Activated T-cell treated with anti-CD3 and anti-CD28 coated beads, Interleukin-2, amount 50 U/mL, for 24 hours (primary cell): Measurements from ENCODE around the gene RALY.
A peak's percentile ranks its signal among the peaks of the same experiment; 100 is the strongest.

Experiments used
- DNase-seq: peaks from one replicate; pipeline ENCODE4 v3.0.0-alpha.2; 2020
- H3K27ac Mint-ChIP-seq: 2 replicates; pipeline ENCODE4 v1.8.0; 2020; ENCODE audit warnings: mild to moderate bottlenecking, mixed read lengths
- H3K27me3 Mint-ChIP-seq: 2 replicates; pipeline ENCODE4 v1.8.0; 2020; ENCODE audit warnings: mixed read lengths
- H3K36me3 Mint-ChIP-seq: 2 replicates; pipeline ENCODE4 v1.8.0; 2020; ENCODE audit warnings: low read depth, mixed read lengths
- H3K4me1 Mint-ChIP-seq: 2 replicates; pipeline ENCODE4 v1.8.0; 2020; ENCODE audit warnings: low read depth, mixed read lengths
- H3K4me3 Mint-ChIP-seq: 2 replicates; pipeline ENCODE4 v1.8.0; 2020; ENCODE audit warnings: mild to moderate bottlenecking, moderate library complexity, mixed read lengths
- H3K9me3 Mint-ChIP-seq: 2 replicates; pipeline ENCODE4 v1.8.0; 2020; ENCODE audit warnings: mixed read lengths

RALY gene

DNA sequence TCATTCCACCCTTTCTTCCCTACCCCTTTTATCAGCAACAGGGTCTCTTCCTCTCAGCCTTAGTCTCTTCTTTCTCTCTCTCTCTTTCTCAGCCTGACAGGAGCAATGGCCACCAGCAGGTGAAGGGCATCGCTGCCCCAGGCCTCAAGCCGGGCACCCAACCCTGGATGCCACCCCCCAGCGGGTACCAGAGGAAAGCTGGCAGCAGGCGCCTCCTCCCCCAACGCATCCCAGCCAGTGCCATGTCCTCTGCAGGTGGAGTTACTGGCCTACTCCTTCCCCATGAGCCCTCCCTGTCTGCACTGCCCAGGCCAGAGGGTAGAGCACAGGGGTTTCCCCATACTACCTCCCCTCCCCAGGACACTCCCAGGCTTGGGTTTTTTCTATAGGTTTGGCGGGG lies 86.1 kb downstream of the RALY start:
- H3K27ac Mint-ChIP-seq: peak overlapping the region; percentile 67
- H3K9me3 Mint-ChIP-seq: no peaks in the 10 kb centered on the region
- no peak for DNase-seq
- no peak overlapping the region for H3K4me3 Mint-ChIP-seq
- no peaks in the 10 kb centered on the region for H3K4me1 Mint-ChIP-seq
- H3K36me3 Mint-ChIP-seq: peaks cover 96% of the 10 kb centered on the region
- H3K27me3 Mint-ChIP-seq: no peaks in the 10 kb centered on the region

DNA sequence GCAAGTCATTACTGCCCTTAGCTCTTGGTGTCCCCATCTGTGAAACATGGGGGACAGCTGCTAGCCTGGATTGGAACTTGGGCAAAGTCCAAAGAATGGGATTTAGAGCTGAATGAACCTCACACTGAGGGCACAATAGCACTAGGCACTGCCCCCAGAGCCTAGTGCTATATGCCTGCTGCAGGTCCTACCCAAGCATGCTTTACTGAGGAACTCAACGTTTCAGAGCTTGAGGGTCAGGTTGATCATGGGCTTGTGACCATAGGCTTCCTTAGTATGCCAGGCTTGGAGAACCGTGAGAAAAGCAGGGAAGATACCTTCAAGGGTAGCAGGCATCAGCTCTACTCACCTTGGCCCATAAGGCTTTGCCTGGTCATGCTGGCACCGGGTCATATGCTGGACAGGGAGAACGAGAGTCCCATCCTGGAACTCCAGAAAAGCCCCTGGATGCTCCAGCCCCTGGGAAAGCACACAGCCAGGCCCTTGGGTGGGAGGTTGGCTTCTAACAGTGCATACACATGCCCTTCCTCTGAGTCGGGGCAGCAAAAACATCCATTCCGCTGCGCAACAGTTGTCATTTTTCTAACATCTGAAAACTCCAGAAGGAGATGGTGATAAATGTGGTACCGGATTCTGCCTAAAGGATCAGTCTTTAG lies 88.6 kb downstream of the RALY start:
- peaks cover 95% of the 10 kb centered on the region for H3K36me3 Mint-ChIP-seq

DNA sequence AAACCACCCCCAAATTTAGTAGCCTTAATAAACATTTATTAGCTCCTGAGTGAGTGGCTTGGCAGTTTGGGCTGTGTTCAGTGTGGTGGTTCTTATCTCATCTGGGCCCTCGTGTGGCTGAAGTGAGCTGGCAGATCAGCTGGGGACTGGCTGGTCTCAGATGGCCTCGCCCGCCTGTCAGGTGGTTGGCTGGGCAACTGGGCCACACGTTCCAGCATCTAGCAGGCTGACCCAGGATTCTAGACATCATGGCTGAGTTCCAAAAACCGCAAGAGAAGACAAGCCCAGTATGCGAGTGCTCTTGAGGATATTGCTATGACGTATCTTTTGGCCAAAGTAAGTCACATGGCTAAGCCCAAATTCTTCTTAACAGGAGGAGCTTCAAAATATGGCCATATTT lies 89.4 kb downstream of the RALY start:
- no peaks in the 10 kb centered on the region for H3K9me3 Mint-ChIP-seq
- peak overlapping the region; percentile 57 for H3K27ac Mint-ChIP-seq
- H3K4me1 Mint-ChIP-seq: peaks cover 4% of the 10 kb centered on the region
- no peak overlapping the region for H3K4me3 Mint-ChIP-seq
- peaks cover 95% of the 10 kb centered on the region for H3K36me3 Mint-ChIP-seq
- H3K27me3 Mint-ChIP-seq: no peaks in the 10 kb centered on the region
- DNase-seq: no peak

More for the DNA sequence above, 88.6 kb downstream of the RALY start:
- DNase-seq: no peak
- Mint-ChIP-seq H3K27me3 (no peaks in the 10 kb centered on the region), H3K4me1 (no peaks in the 10 kb centered on the region), H3K4me3 (no peak overlapping the region), H3K9me3 (no peaks in the 10 kb centered on the region), H3K27ac (peak overlapping the region; percentile 57)

DNA sequence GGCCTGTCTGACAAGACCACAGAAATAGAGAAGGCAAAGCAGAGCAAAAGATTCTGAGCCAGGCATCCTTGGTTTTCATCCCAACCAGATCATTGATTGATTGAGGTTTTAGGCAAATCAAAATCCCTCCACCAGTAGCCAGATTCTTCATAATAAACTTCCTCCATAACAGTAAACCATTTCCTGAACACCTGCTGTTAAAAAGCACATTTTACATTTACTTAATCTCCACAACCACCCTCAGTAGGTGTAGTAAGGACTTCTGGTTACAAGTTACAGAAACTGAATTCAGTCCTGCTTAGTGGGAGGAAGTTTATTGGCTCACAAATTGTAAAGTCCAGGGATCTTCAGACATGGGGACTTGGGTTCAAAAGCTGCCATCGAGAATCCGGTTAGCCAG lies 90.1 kb downstream of the RALY start:
- no peak for DNase-seq
- no peak overlapping the region for H3K4me3 Mint-ChIP-seq
- peaks cover 8% of the 10 kb centered on the region for H3K4me1 Mint-ChIP-seq
- H3K36me3 Mint-ChIP-seq: peaks cover 95% of the 10 kb centered on the region
- peak overlapping the region; percentile 42 for H3K27ac Mint-ChIP-seq
- no peaks in the 10 kb centered on the region for H3K27me3 Mint-ChIP-seq
- H3K9me3 Mint-ChIP-seq: no peaks in the 10 kb centered on the region

DNA sequence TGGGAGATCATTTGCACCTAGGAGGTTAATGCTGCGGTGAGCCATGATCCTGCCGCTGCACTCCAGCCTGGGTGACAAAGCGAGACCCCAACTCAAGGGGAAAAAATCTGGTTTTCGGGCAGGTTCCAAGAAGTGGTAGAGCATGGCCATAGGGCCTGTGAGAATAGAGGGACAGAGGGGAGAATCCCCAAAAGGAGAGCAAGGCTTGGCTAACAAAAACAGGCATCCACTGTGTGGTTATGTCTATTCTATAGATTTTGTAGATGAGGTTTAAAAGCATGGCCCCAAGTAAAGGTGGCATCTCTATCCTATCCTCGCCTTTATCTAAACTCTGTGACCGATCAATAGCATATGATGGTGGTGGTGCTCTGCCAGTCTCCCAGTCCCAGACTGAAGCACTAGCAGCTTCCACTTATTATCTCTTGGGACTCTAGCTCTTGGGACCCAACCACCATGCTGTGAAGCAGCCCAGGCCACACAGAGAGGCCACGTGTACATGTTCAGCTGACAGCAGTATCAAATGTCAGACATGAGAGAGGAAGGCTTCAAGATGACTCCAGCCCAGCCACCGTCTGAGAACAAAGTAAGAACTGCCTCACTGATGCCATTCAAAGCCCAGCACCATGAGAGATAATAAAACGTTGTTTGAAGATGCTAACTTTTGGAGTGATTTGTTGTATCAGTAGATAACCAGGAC lies 90.7 kb downstream of the RALY start:
- H3K4me1 Mint-ChIP-seq: peaks cover 10% of the 10 kb centered on the region
- peaks cover 95% of the 10 kb centered on the region for H3K36me3 Mint-ChIP-seq
- no peak overlapping the region for H3K4me3 Mint-ChIP-seq
- DNase-seq: no peak
- no peaks in the 10 kb centered on the region for H3K27me3 Mint-ChIP-seq
- peak overlapping the region; percentile 47 for H3K27ac Mint-ChIP-seq
- H3K9me3 Mint-ChIP-seq: no peaks in the 10 kb centered on the region

DNA sequence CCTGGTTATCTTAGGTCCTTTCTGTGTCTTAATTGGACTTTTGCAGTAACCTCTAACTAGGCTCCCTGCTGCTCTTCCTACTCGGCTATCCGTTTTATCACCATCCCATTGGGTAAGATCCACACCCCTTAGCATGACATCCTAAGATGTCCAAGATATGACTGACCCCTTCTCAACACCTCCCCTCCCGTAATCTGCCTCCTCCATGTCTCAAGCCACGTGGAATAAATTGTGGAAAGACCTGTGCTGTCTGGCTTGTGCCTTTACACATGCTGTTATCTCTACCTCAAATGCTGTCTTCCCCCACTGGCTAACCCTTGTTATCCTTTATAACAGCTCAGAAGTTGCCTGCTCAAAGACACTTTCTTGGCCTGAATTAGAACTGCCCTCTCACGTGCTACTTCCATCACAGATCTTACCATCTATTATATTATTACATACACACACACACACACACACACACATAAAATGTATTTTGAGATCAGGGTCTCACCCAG lies 91.9 kb downstream of the RALY start:
- H3K27me3 Mint-ChIP-seq: no peaks in the 10 kb centered on the region
- no peaks in the 10 kb centered on the region for H3K9me3 Mint-ChIP-seq
- H3K4me1 Mint-ChIP-seq: peaks cover 10% of the 10 kb centered on the region
- peak overlapping the region; percentile 22 for H3K27ac Mint-ChIP-seq
- H3K4me3 Mint-ChIP-seq: no peak overlapping the region
- peaks cover 97% of the 10 kb centered on the region for H3K36me3 Mint-ChIP-seq
- no peak for DNase-seq

DNA sequence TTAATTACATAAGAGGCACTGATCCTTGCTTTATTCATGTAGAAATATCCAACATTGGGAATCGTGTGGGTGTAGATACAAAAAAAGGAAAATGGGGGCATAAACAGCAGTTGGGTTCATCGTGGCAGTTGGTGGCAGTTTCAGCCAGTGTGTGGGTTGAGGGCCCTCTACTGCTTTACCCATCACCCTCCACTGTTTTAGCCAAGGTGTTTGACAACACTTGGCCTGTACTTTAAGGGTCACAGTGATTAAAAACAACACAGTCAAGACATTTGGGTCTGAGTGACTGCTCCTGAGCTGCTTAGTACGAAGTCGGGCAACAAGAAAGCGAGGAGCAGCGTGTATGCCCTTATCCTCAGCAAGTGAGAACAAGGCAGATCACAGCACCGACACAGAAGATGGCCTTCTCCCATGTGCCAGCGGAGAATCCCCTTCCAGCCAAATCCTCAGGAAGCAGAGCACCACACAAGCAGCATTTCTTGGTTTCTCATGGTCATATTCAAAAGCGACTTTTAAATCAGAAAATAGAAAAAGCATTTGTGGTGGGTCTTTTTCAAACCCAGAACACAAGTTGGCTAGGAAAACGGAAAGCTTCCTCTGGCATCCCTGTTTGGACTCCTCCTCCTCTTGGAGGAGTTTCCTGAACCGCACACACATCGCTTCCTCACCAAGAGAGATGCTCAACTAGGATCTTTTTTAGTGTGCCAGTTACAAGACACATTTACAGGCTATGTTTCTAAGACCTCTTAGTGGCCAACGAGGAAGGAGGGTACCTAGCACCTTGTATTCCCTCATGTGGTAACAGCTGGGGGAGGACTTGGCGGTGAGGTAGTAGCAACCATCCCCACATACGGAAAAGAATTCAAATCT lies 94.8 kb downstream of the RALY start:
- DNase-seq: no peak
- peaks cover 19% of the 10 kb centered on the region for H3K4me1 Mint-ChIP-seq
- H3K27me3 Mint-ChIP-seq: no peaks in the 10 kb centered on the region
- H3K9me3 Mint-ChIP-seq: no peaks in the 10 kb centered on the region
- peaks cover 95% of the 10 kb centered on the region for H3K36me3 Mint-ChIP-seq
- peak overlapping the region; percentile 81 for H3K27ac Mint-ChIP-seq
- no peak overlapping the region for H3K4me3 Mint-ChIP-seq

DNA sequence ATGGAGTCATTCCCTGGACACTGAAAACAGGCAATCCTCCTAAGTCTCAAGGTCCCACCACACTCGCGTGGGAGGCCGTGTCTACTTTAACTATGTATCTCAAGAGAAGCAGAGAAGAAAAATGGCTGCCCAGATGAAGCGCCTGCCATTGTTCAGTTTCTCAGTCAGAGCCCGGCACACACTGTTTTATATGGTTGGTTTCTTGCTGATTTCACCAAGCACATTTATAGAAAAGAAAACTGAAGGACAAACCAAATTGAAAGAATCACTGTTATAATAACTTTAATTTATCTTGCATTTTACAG lies 95.4 kb downstream of the RALY start:
- no peak overlapping the region for H3K4me3 Mint-ChIP-seq
- H3K9me3 Mint-ChIP-seq: no peaks in the 10 kb centered on the region
- peaks cover 22% of the 10 kb centered on the region for H3K4me1 Mint-ChIP-seq
- DNase-seq: no peak
- no peaks in the 10 kb centered on the region for H3K27me3 Mint-ChIP-seq
- H3K36me3 Mint-ChIP-seq: peaks cover 95% of the 10 kb centered on the region
- peak overlapping the region; percentile 81 for H3K27ac Mint-ChIP-seq

DNA sequence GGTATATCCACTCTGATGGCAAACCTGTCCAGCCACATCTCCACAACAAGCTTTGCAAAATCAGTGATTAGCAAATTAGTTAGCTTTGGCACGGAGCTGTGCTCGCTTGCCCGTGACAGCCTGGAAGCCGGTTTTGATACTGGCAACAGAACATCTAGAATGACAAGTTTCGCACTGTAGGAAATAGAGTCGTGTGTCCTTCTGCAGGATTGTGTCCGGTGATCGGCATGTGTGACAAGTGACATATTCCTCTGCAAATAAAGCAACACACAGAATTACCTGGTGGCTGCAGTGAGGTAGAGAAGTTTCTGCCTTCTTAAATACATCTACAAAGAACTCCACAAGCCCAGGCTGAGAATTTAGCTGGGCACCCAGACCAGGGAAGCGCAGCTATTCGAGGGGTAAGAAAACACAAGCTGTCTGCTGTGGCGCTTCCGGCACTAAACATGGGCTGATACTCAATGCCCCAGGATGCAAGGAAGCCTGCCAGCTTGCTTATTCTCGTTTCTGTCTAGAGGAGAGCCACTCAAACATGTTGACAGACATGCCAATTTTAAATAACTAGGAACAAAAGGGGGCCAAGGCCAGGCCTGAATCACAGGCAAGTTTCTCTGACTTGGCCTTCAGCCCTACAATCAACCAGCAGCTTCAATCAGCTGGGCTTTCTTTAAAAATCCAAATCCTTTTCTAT lies 96.1 kb downstream of the RALY start:
- Mint-ChIP-seq H3K27ac (peak overlapping the region; percentile 82), H3K9me3 (no peaks in the 10 kb centered on the region), H3K4me1 (peaks cover 22% of the 10 kb centered on the region), H3K4me3 (no peak overlapping the region), H3K27me3 (no peaks in the 10 kb centered on the region), H3K36me3 (peaks cover 95% of the 10 kb centered on the region)
- DNase-seq: no peak

DNA sequence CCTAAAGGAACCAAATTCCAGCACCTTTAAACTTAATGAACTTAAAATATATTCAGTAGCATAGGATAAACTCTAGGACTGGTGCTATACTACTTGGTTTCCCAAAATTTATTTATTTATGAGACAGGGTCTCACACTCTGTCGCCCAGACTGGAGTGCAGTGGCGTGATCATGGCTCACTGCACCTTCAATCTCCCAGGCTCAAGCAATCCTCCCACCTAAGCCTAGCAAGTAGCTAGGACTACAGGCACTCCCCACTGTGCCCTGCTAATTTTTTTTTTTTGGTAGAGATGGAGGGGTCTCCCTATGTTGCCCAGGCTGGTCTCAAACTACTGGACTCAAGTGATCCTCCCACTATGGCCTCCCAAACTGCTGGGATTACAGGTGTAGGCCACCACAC lies 96.9 kb downstream of the RALY start:
- H3K36me3 Mint-ChIP-seq: peaks cover 97% of the 10 kb centered on the region
- no peak for DNase-seq
- H3K9me3 Mint-ChIP-seq: no peaks in the 10 kb centered on the region
- H3K27me3 Mint-ChIP-seq: no peaks in the 10 kb centered on the region
- peaks cover 22% of the 10 kb centered on the region for H3K4me1 Mint-ChIP-seq
- no peak overlapping the region for H3K4me3 Mint-ChIP-seq
- H3K27ac Mint-ChIP-seq: peak overlapping the region; percentile 82

DNA sequence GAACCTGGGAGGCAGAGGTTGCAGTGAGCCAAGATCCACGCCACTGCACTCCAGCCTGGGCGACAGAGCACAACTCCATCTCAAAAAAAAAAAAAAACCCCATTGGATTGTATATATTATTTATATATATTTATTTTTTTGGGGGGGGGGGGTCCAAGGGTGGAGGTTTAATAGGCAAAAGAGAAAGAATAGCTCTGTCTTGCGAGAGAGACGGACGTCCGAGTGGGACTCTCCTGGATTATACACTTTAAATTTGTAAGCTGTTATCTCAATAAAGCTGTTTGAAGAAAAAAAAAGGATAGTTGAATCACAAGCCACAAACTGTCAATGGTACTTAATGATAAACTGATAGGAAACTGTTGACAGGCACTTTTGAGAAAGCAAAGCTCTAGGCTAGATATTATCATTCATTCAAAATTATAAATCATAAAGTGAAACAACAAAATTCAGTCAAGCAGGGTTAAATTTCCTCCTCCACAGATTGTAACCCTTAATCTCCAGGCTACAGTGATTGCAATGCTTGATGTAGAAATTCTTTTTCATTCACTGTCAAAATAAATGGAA lies 98.0 kb downstream of the RALY start:
- Mint-ChIP-seq H3K36me3 (peaks cover 97% of the 10 kb centered on the region), H3K9me3 (no peaks in the 10 kb centered on the region), H3K27ac (peak overlapping the region; percentile 84), H3K4me1 (peaks cover 23% of the 10 kb centered on the region), H3K27me3 (no peaks in the 10 kb centered on the region), H3K4me3 (no peak overlapping the region)
- DNase-seq: no peak

DNA sequence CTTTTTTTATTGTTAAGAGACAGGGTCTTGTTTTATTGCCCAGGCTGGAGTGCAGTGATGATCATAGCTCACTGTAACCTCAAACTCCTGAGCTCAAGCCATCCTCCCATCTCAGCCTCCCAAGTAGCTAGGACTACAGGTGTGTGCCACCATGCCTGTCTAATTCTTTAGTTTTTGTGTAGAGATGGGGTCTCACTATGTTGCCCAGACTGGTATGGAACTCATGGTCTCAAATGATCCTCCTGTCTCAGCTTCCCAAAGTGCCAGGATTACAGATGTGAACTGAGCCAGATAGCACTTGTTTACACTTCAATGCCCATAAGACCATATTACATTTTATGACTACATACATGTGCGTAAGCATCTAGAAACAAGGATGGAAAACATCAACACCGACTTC lies 100.2 kb downstream of the RALY start:
- Mint-ChIP-seq H3K9me3 (no peaks in the 10 kb centered on the region), H3K27me3 (no peaks in the 10 kb centered on the region), H3K4me1 (peaks cover 24% of the 10 kb centered on the region), H3K27ac (peak overlapping the region; percentile 74), H3K36me3 (peaks cover 97% of the 10 kb centered on the region), H3K4me3 (no peak overlapping the region)
- DNase-seq: no peak

DNA sequence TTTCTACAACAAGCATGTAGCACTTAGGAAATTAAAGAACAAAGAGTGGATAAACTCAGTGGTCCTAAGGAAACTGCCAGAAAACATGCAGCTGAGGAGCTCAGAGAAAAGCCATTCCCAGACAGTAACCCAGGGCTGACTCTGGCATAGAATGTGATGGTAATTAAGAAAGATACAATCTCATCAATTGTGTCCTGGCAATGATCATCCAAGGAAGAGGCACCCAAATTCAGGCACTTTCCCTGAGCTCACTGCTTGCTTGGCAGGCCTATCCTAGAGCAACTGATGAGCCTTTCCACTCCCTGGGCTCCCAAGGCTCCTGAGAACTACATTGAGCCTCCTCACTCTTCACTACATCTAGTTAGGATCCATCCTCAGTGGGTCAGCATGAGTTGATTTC lies 102.1 kb downstream of the RALY start:
- no peaks in the 10 kb centered on the region for H3K9me3 Mint-ChIP-seq
- peaks cover 97% of the 10 kb centered on the region for H3K36me3 Mint-ChIP-seq
- H3K4me1 Mint-ChIP-seq: peaks cover 33% of the 10 kb centered on the region
- H3K4me3 Mint-ChIP-seq: no peak overlapping the region
- H3K27ac Mint-ChIP-seq: peak overlapping the region; percentile 55
- DNase-seq: no peak
- no peaks in the 10 kb centered on the region for H3K27me3 Mint-ChIP-seq
